Stimulated activated effector memory CD8-positive, alpha-beta T cell treated with anti-CD3 and anti-CD28 coated beads, Interleukin-12 subunit alpha, Interleukin-12 subunit beta, amount 100 ng/mL, for 72 hours (primary cell): Measurements from ENCODE around the gene PRRX2.

Source experiments
- ATAC-seq: fragments of 150-1000 bp; cut with Tn5 transposase; 2 replicates; pipeline ENCODE4 v1.10.0; 2021
- DNase-seq, 2 donors: peaks; one replicate each; pipeline ENCODE4 v3.0.0; 2021 to 2022; ENCODE audit warnings: low spot score in 2 of 2
- H3K27ac Mint-ChIP-seq: one replicate; pipeline ENCODE4 v1.8.0; 2022; ENCODE audit warnings: mild to moderate bottlenecking, mixed read lengths
- H3K36me3 Mint-ChIP-seq: one replicate; pipeline ENCODE4 v1.8.0; 2022; ENCODE audit warnings: mild to moderate bottlenecking, mixed read lengths
- H3K4me1 Mint-ChIP-seq: one replicate; pipeline ENCODE4 v1.8.0; 2022; ENCODE audit warnings: mixed read lengths
- H3K4me3 Mint-ChIP-seq: one replicate; pipeline ENCODE4 v1.8.0; 2022; ENCODE audit warnings: mild to moderate bottlenecking, mixed read lengths
- H3K9me3 Mint-ChIP-seq: one replicate; pipeline ENCODE4 v1.8.0; 2022; ENCODE audit warnings: mixed read lengths

Gene PRRX2

GRCh38 chr9:129770741-129771140 lies 105.3 kb downstream of the PRRX2 start:
- no peaks in the 10 kb centered on the region for H3K9me3 Mint-ChIP-seq
- no peaks in the 10 kb centered on the region for H3K36me3 Mint-ChIP-seq
- ATAC-seq: no peak
- peaks cover 8% of the 10 kb centered on the region for H3K4me1 Mint-ChIP-seq
- H3K27ac Mint-ChIP-seq: peak overlapping the region; percentile 17
- H3K4me3 Mint-ChIP-seq: no peak overlapping the region
- DNase-seq: no peak
